ENCODE measurements around the gene MPRIP. TPM values are rescaled to one million over a fixed set of nuclear protein-coding genes. Genes with fewer than 3 reads are reported as not detected.

Gene MPRIP
- total and polyA plus RNA-seq, 2 donors (not counting 1 experiment from before 2014, with no cell fraction given), result 130 to 299 TPM

DNA sequence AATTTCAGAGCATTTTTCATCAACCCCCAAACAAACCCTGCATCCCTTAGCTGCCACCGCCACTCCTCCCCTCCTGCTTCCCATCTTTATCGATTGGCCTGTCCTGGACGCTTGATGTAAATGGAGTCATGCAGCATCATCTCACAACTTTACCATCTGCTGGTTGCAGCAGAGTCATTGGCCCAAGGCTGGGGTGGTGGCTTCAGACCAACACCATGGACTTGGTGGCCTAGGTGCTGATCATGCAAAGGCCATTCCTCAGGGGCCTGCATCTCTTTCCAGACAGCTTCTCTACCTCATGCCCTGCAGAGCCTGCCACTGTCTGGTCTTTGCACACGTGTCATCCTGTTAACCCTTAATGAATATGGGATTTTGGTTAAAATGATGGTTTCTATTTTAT is 73.4 kb downstream of the MPRIP start:
- peaks cover 75% of the 10 kb centered on the region for H4K20me1 ChIP-seq (ENCODE audit: control insufficient read depth, insufficient read depth, low read length, poor library complexity, severe bottlenecking)
- H2AFZ ChIP-seq (ENCODE audit: insufficient read depth, low read depth, low read length, poor library complexity, severe bottlenecking), result no peak overlapping the region
- H3K9me3 ChIP-seq (ENCODE audit: control extremely low read depth in 1 of 3, control insufficient read depth in 2 of 3, insufficient read depth in 1 of 3, low read length in 2 of 3), result no peaks in the 10 kb centered on the region
- no peak overlapping the region for H3K4me3 ChIP-seq (ENCODE audit: control extremely low read depth in 1 of 5, extremely low read depth in 1 of 5, insufficient read depth in 1 of 5, low read depth in 2 of 5, low read length in 4 of 5)
- Mint-ChIP-seq H3K4me1 (peaks cover 93% of the 10 kb centered on the region), H3K9me3 (ENCODE audit: insufficient read depth) (no peaks in the 10 kb centered on the region), H3K4me3 (peak overlapping the region; percentile 52), H3K27ac (peak overlapping the region; percentile 72), H3K27me3 (no peaks in the 10 kb centered on the region)
- POLR2A ChIA-PET, result no interaction called here
- no peak overlapping the region for H3K9ac ChIP-seq (ENCODE audit: low read length)
- H3K27ac ChIP-seq (ENCODE audit: low read length in 2 of 2), result no peak overlapping the region
- DNase-seq (no peak), ATAC-seq (ENCODE audit: low read depth) (no peak)
- CTCF ChIA-PET, result interaction anchor here (0.6 kb wide), 1 partner anchor 115 kb away, joined by 3 read pairs; no protein-coding TSS in a partner anchor
- no peaks in the 10 kb centered on the region for H3K27me3 ChIP-seq (replicated peaks in 1 of 4; ENCODE audit: control extremely low read depth in 1 of 4, control insufficient read depth in 3 of 4, insufficient read depth in 4 of 4, low read length in 3 of 4)
- intact Hi-C loops (cut with micrococcal nuclease), result no loop called here
- H3K79me2 ChIP-seq (ENCODE audit: control insufficient read depth, insufficient read depth, low read length), result peaks cover 99% of the 10 kb centered on the region
- TF ChIP-seq, protein P1, sequence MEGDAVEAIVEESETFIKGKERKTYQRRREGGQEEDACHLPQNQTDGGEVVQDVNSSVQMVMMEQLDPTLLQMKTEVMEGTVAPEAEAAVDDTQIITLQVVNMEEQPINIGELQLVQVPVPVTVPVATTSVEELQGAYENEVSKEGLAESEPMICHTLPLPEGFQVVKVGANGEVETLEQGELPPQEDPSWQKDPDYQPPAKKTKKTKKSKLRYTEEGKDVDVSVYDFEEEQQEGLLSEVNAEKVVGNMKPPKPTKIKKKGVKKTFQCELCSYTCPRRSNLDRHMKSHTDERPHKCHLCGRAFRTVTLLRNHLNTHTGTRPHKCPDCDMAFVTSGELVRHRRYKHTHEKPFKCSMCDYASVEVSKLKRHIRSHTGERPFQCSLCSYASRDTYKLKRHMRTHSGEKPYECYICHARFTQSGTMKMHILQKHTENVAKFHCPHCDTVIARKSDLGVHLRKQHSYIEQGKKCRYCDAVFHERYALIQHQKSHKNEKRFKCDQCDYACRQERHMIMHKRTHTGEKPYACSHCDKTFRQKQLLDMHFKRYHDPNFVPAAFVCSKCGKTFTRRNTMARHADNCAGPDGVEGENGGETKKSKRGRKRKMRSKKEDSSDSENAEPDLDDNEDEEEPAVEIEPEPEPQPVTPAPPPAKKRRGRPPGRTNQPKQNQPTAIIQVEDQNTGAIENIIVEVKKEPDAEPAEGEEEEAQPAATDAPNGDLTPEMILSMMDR (IDR thresholded peaks at IDR 0.05), result no peak
- TF ChIP-seq EZH2 (IDR thresholded peaks at IDR 0.05; ENCODE audit: borderline replicate concordance, insufficient read depth, low read depth, low read length, poor library complexity, severe bottlenecking), result no peak
- 97% methylated on average over 3 of the region's 4 CpGs for WGBS (ENCODE audit: insufficient coverage)
- H3K4me1 ChIP-seq (ENCODE audit: control insufficient read depth in 2 of 2, insufficient read depth in 2 of 2, low read length in 2 of 2), result peaks cover 58 to 89% of the 10 kb centered on the region in 2 donors
- no peaks in the 10 kb centered on the region for H3K36me3 ChIP-seq (replicated peaks in 1 of 2; ENCODE audit: control extremely low read depth in 1 of 2, control insufficient read depth in 1 of 2, extremely low read depth in 1 of 2, insufficient read depth in 2 of 2, low read length in 1 of 2)
- H3K4me2 ChIP-seq (replicated peaks; ENCODE audit: low read depth, low read length, poor library complexity, severe bottlenecking), result no peak overlapping the region

GRCh38 chr17:17116406-17116805 is 74.1 kb downstream of the MPRIP start:
- Histone ChIP-seq H3K27me3 (replicated peaks in 1 of 4; ENCODE audit: control extremely low read depth in 1 of 4, control insufficient read depth in 3 of 4, insufficient read depth in 4 of 4, low read length in 3 of 4) (no peaks in the 10 kb centered on the region), H3K9me3 (ENCODE audit: control extremely low read depth in 1 of 3, control insufficient read depth in 2 of 3, insufficient read depth in 1 of 3, low read length in 2 of 3) (no peaks in the 10 kb centered on the region), H3K4me3 (ENCODE audit: control extremely low read depth in 1 of 5, extremely low read depth in 1 of 5, insufficient read depth in 1 of 5, low read depth in 2 of 5, low read length in 4 of 5) (no peak overlapping the region), H3K27ac (ENCODE audit: low read length in 2 of 2) (no peak overlapping the region), H2AFZ (ENCODE audit: insufficient read depth, low read depth, low read length, poor library complexity, severe bottlenecking) (no peak overlapping the region), H3K4me1 (ENCODE audit: control insufficient read depth in 2 of 2, insufficient read depth in 2 of 2, low read length in 2 of 2) (peaks cover 52 to 82% of the 10 kb centered on the region in 2 donors), H3K4me2 (replicated peaks; ENCODE audit: low read depth, low read length, poor library complexity, severe bottlenecking) (no peak overlapping the region), H3K36me3 (replicated peaks in 1 of 2; ENCODE audit: control extremely low read depth in 1 of 2, control insufficient read depth in 1 of 2, extremely low read depth in 1 of 2, insufficient read depth in 2 of 2, low read length in 1 of 2) (no peaks in the 10 kb centered on the region), H3K79me2 (ENCODE audit: control insufficient read depth, insufficient read depth, low read length) (peaks cover 99% of the 10 kb centered on the region), H3K9ac (ENCODE audit: low read length) (no peak overlapping the region), H4K20me1 (ENCODE audit: control insufficient read depth, insufficient read depth, low read length, poor library complexity, severe bottlenecking) (peaks cover 83% of the 10 kb centered on the region)
- H3K27me3 Mint-ChIP-seq, result no peaks in the 10 kb centered on the region
- no peak overlapping the region for H3K4me3 Mint-ChIP-seq
- no peak for ATAC-seq (ENCODE audit: low read depth)
- TF ChIP-seq, protein P1 (IDR thresholded peaks at IDR 0.05), result no peak
- no peak for TF ChIP-seq EZH2 (IDR thresholded peaks at IDR 0.05; ENCODE audit: borderline replicate concordance, insufficient read depth, low read depth, low read length, poor library complexity, severe bottlenecking)
- ChIA-PET CTCF (no interaction called here), POLR2A (no interaction called here)
- 98% methylated on average over 4 of the region's 4 CpGs for WGBS (ENCODE audit: insufficient coverage)
- H3K9me3 Mint-ChIP-seq (ENCODE audit: insufficient read depth), result no peaks in the 10 kb centered on the region
- no peak for DNase-seq
- H3K4me1 Mint-ChIP-seq, result peaks cover 94% of the 10 kb centered on the region
- no peak overlapping the region for H3K27ac Mint-ChIP-seq
- intact Hi-C loops (cut with micrococcal nuclease), result no loop called here
